Measurements from ENCODE around the gene ACER3. TPM values are rescaled to one million over a fixed set of nuclear protein-coding genes. Genes with fewer than 3 reads are reported as not detected.

Gene ACER3
- total and polyA plus RNA-seq, 8 donors: 2.1 to 25.9 (median 8.5) TPM

DNA sequence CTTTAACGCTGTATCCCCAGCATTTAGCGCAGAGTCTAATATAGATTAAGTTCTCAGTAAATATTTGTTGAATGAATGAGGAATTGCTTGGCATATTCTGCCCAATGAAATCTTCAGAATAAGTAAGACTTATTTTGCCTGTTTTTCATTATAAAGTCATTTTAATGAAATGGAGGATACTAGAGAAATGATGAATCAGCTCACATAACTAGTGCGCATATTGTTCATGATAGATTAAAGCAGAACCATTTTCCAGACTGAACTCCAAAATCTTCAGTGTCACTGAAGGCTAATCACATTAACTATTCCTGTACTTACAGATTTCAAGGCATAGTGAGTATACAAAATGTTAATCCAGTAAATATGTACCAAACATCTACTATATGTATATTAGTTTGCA is 29.6 kb downstream of the ACER3 start:
- Histone ChIP-seq H3K27me3 (no peaks in the 10 kb centered on the region), H3K36me3 (no peaks in the 10 kb centered on the region), H3K27ac (no peak overlapping the region), H3K4me1 (peaks cover 0 to 15% (median 4%) of the 10 kb centered on the region in 4 donors), H3K4me3 (no peak overlapping the region), H3K9me3 (no peaks in the 10 kb centered on the region)
- no peak for DNase-seq
- 78 to 96% (median 93%) methylated on average over 3 of the region's 3 CpGs for WGBS, 5 donors
- intact Hi-C loops (cut with DNase I; ENCODE audit: low total_unique reads): no loop called here
- no peak for TF ChIP-seq EP300 (IDR thresholded peaks at IDR 0.05)
- no peak for TF ChIP-seq POLR2A (IDR thresholded peaks at IDR 0.05)
- TF ChIP-seq, protein P1, sequence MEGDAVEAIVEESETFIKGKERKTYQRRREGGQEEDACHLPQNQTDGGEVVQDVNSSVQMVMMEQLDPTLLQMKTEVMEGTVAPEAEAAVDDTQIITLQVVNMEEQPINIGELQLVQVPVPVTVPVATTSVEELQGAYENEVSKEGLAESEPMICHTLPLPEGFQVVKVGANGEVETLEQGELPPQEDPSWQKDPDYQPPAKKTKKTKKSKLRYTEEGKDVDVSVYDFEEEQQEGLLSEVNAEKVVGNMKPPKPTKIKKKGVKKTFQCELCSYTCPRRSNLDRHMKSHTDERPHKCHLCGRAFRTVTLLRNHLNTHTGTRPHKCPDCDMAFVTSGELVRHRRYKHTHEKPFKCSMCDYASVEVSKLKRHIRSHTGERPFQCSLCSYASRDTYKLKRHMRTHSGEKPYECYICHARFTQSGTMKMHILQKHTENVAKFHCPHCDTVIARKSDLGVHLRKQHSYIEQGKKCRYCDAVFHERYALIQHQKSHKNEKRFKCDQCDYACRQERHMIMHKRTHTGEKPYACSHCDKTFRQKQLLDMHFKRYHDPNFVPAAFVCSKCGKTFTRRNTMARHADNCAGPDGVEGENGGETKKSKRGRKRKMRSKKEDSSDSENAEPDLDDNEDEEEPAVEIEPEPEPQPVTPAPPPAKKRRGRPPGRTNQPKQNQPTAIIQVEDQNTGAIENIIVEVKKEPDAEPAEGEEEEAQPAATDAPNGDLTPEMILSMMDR (IDR thresholded peaks at IDR 0.05): no peak
- TF ChIP-seq POLR2AphosphoS5 (IDR thresholded peaks at IDR 0.05): no peak

DNA sequence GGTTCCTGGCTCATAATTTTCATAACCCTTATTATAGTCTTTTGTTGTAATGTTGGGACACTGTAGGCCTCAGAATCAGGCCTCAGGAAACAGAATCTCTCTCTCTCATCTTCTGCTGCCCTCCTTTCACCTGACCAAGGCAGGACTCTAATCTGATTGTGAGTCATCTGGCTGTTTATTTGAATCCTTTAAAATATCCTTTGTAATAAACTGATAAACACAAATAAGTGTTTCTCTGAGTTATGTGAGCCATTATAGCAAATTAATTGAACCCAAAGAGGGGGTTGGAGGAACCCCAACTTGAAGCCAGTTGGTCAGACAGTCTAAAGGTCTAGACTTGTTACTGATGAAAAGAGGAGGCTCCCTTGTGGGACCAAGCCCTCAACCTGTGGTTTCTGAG is 30.6 kb downstream of the ACER3 start:
- H3K27me3 ChIP-seq: no peaks in the 10 kb centered on the region
- intact Hi-C loops (cut with DNase I; ENCODE audit: low total_unique reads): no loop called here
- no peak overlapping the region for H3K27ac ChIP-seq
- TF ChIP-seq POLR2AphosphoS5 (IDR thresholded peaks at IDR 0.05) (no peak), EP300 (IDR thresholded peaks at IDR 0.05) (no peak), POLR2A (IDR thresholded peaks at IDR 0.05) (no peak)
- TF ChIP-seq, protein P1 (IDR thresholded peaks at IDR 0.05): no peak
- peaks cover 0 to 11% (median 4%) of the 10 kb centered on the region in 4 donors for H3K4me1 ChIP-seq
- no peaks in the 10 kb centered on the region for H3K9me3 ChIP-seq
- no peaks in the 10 kb centered on the region for H3K36me3 ChIP-seq
- H3K4me3 ChIP-seq: no peak overlapping the region
- DNase-seq: no peak

DNA sequence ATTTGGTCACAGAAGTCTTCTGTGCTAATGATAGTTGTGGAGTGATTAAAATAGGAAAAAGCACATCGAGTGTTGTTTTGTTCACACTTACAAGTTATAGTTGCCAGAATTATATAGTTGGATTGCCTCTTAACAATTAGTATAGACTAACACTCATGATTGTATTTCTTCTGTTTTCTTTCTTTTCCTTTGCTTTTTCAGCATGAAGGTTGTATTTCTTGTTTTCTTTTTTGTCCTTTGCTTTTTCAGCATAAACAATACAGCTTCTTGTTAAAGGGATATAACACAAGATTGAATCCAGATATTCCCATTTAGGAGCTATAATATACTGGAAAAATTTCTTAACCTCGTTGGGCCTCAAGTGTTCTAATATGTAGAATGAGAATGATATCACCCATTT is 31.1 kb downstream of the ACER3 start:
- TF ChIP-seq EP300 (IDR thresholded peaks at IDR 0.05): no peak
- TF ChIP-seq, protein P1 (IDR thresholded peaks at IDR 0.05): no peak
- no peak for TF ChIP-seq POLR2A (IDR thresholded peaks at IDR 0.05)
- no peak for TF ChIP-seq POLR2AphosphoS5 (IDR thresholded peaks at IDR 0.05)
- Histone ChIP-seq H3K27me3 (no peaks in the 10 kb centered on the region), H3K27ac (no peak overlapping the region), H3K36me3 (no peaks in the 10 kb centered on the region), H3K9me3 (no peaks in the 10 kb centered on the region), H3K4me1 (peaks cover 0 to 11% (median 4%) of the 10 kb centered on the region in 4 donors), H3K4me3 (no peak overlapping the region)
- intact Hi-C loops (cut with DNase I; ENCODE audit: low total_unique reads): no loop called here
- no peak for DNase-seq
- WGBS, 5 donors: 72 to 80% (median 74%) methylated on average over 2 of the region's 2 CpGs

DNA sequence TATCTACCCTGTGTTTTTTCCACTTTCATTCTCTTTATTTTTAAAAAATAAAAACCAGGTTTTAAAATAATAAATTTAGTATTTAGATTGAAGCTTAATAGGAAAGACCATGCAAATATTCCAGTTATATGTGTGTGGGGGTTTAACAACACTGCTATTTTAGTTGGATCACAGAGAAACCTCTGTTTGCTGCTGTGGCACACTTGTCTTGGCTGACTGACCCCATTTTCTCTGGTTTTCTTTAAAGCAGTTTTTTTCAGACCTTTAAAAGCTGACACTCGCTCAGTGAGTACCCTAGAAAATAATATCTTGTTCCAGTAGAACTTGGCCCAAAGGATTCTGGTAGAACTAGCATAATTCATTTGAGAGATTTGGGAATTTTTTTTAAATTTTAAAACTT is 31.6 kb downstream of the ACER3 start:
- H3K9me3 ChIP-seq: no peaks in the 10 kb centered on the region
- peaks cover 0 to 11% (median 4%) of the 10 kb centered on the region in 4 donors for H3K4me1 ChIP-seq
- intact Hi-C loops (cut with DNase I; ENCODE audit: low total_unique reads): no loop called here
- H3K27me3 ChIP-seq: no peaks in the 10 kb centered on the region
- 88 to 96% (median 92%) methylated on average over 1 of the region's 1 CpG for WGBS, 5 donors
- DNase-seq: no peak
- H3K4me3 ChIP-seq: no peak overlapping the region
- no peak for TF ChIP-seq EP300 (IDR thresholded peaks at IDR 0.05)
- TF ChIP-seq, protein P1 (IDR thresholded peaks at IDR 0.05): no peak
- TF ChIP-seq POLR2AphosphoS5 (IDR thresholded peaks at IDR 0.05): no peak
- no peak for TF ChIP-seq POLR2A (IDR thresholded peaks at IDR 0.05)
- no peaks in the 10 kb centered on the region for H3K36me3 ChIP-seq
- H3K27ac ChIP-seq: no peak overlapping the region
